Fibroblast of lung (primary cell): ENCODE results near the gene AKAP13.

ENCODE experiments used
- CTCF ChIP-seq, 2 donors: IDR thresholded peaks in 1 of 2; conservative IDR thresholded peaks in 1 of 2; 1 replicate in 1 of 2; 2 replicates in 1 of 2; pipeline ENCODE4 v1.5.1; 2011 to 2012; ENCODE audit warnings: low read length in 2 of 2, control low read depth in 1 of 2, inconsistent platforms in 1 of 2, low read depth in 1 of 2, mild to moderate bottlenecking in 1 of 2
- EZH2 ChIP-seq: IDR thresholded peaks from 2 replicates; pipeline ENCODE4 v1.5.1; 2012; ENCODE audit warnings: low read length, control low read depth, mild to moderate bottlenecking; ENCODE audit errors: missing control alignments

GRCh38 chr15:85404918-85405866 lies 24.8 kb downstream of the AKAP13 start:
- TF ChIP-seq CTCF (conservative IDR thresholded peaks at IDR 0.05 in 1 of 2, IDR thresholded peaks at IDR 0.05 in 1 of 2; ENCODE audit: low read depth in 1 of 2, low read length in 2 of 2) (no peak), EZH2 (no peak)
